NCI-H2029 (cell line): ENCODE measurements around the gene RP2.

Experiments used
- DNase-seq: peaks from one replicate; lab custom pipeline; 2025; lab: John Stamatoyannopoulos, UW

RP2 gene

GRCh38 chrX:46920235-46920634 lies 83.4 kb downstream of the RP2 start:
- no peak for DNase-seq

DNA sequence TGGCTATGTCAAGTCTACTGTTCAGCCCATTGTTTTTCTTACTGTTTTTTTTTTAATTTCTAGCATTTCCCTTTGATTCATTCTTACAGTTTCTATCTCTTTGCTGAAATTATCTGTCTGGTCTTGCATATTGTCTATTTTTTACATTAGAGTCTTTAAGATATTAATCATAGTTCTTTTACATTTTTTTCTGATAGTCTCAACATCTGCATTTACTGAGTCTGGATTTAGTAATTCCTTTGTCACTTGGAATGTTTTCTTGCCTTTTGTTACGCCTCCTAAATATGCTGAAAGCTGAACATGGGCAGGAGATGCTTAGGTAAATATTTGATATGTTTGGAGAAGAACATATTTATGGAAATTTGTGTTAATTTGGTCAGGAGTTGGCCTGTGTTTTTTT lies 85.8 kb downstream of the RP2 start:
- DNase-seq: no peak

- no peak for DNase-seq
These were observed 90.9 kb downstream of the RP2 start for GRCh38 chrX:46927718-46928117.

DNA sequence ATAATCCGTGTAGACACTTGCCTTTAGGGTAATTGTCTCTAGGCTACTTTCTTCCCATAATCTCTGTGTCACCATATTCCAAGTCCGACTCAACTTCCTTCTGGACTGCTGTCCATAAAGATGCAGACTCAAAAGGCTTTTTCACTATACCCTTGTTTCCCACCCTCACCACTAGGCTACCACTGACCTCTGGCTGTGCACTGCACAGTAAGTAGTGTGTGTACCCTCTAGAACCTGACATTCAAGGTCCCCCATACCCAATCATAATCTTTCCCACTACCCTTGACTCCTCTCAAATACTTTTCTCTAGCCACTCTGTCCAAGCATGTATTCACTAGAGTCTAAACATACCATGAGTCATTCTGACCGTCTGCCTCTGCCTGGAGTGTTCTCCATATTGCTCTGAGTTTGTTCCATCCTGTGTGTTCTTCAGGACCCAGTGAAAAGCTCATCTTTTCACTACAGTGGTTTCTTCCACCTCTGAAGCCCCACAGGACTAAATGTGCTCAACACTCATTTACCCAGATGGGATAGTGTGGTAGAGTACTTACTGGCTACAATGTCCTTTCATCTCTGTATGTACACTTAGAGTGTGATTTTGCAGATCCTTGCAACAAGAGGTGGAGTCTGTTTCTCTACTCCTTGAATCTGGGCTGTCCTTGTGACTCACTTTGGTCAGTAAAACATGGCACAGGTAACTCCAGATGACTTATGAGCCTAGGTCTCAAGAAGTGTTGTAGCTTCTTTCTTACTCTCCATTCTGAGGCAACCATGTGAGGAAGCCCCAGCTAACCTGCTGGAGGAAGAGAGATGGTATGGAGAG lies 92.8 kb downstream of the RP2 start:
- DNase-seq: no peak
